DMS79 treated with DMSO at 0.1 percent for 48 hours (cell line): ENCODE results near the gene FKBP2.
A peak's percentile ranks its signal among the peaks of the same experiment; 100 is the strongest.

Source experiments
- DNase-seq: peaks from one replicate; lab custom pipeline; 2025; lab: John Stamatoyannopoulos, UW

The FKBP2 gene

GRCh38 chr11:64240435-64241240 lies at the start of gene FKBP2:
TSS of gene FKBP2 (plus strand) at chr11:64241095. CDS start at chr11:64242388, 1,293 bp downstream.
- DNase-seq: peak; percentile 87

- no peak for DNase-seq
Observed at GRCh38 chr11:64192434-64192833, 48.5 kb upstream of the FKBP2 start.

GRCh38 chr11:64196626-64197025 lies 44.3 kb upstream of the FKBP2 start:
- no peak for DNase-seq

- DNase-seq: no peak
Observed at GRCh38 chr11:64198511-64198910, 42.4 kb upstream of the FKBP2 start.

GRCh38 chr11:64201543-64201942 lies 39.4 kb upstream of the FKBP2 start:
- no peak for DNase-seq

- no peak for DNase-seq
Observed at GRCh38 chr11:64202992-64203391, 37.9 kb upstream of the FKBP2 start.

- no peak for DNase-seq
Observed at GRCh38 chr11:64203421-64204079, 37.3 kb upstream of the FKBP2 start.

- DNase-seq: no peak
Observed at GRCh38 chr11:64204080-64204440, 36.8 kb upstream of the FKBP2 start.

GRCh38 chr11:64204464-64204989 lies 36.4 kb upstream of the FKBP2 start:
- DNase-seq: peak; percentile 97

- no peak for DNase-seq
Observed at GRCh38 chr11:64206457-64207255, 34.2 kb upstream of the FKBP2 start, which contains the start of gene FERMT3. TSS of gene FERMT3 (plus strand) at chr11:64206721. CDS start at chr11:64207365, 644 bp downstream.

GRCh38 chr11:64207256-64208085 lies 33.4 kb upstream of the FKBP2 start:
- no peak for DNase-seq

- DNase-seq: no peak
Observed at GRCh38 chr11:64208086-64208795, 32.7 kb upstream of the FKBP2 start.

GRCh38 chr11:64208796-64209562 lies 31.9 kb upstream of the FKBP2 start:
- DNase-seq: no peak

- DNase-seq: no peak
Observed at GRCh38 chr11:64209563-64209843, 31.4 kb upstream of the FKBP2 start.

GRCh38 chr11:64210301-64211020 lies 30.4 kb upstream of the FKBP2 start:
- DNase-seq: no peak

GRCh38 chr11:64211181-64211872 lies 29.6 kb upstream of the FKBP2 start:
- no peak for DNase-seq

GRCh38 chr11:64216879-64217278 lies 24.0 kb upstream of the FKBP2 start:
- no peak for DNase-seq

- DNase-seq: no peak
Observed at GRCh38 chr11:64218628-64219353, 22.1 kb upstream of the FKBP2 start.
